Gastrocnemius medialis (tissue), 4 donors: Measurements from ENCODE around the gene FICD. TPM values are rescaled to one million over a fixed set of nuclear protein-coding genes. Genes with fewer than 3 reads are reported as not detected.
"Not testable (repeated sequence)": the region's sequence is repeated elsewhere in the genome, so short reads cannot be mapped to it uniquely, and the experiment has no call there.

Source experiments
- ATAC-seq, 2 donors: fragments of 150-250 bp; one replicate each; pipeline ENCODE4 v1.9.1; 2016
- DNase-seq, 2 donors: peaks; one replicate each; pipeline ENCODE4 v3.0.0-alpha.2; 2019
- H3K27ac ChIP-seq, 4 donors: fragments of 200-600 bp; sonication (generic); 1 replicate in 1 of 4; 2 replicates in 3 of 4; pipeline ENCODE4 v1.5.1; 2016 to 2018; ENCODE audit warnings: mild to moderate bottlenecking in 2 of 4, moderate library complexity in 1 of 4
- H3K27me3 ChIP-seq, 3 donors: fragments of 200-600 bp; sonication (generic) in 2 of 3; 1 replicate in 1 of 3; 2 replicates in 2 of 3; pipeline versions ENCODE4 v1.5.1 to v1.6.0; 2016 to 2019; ENCODE audit warnings: mild to moderate bottlenecking in 1 of 3, moderate library complexity in 1 of 3
- H3K36me3 ChIP-seq, 2 donors: fragments of 200-600 bp; sonication (generic) in 1 of 2; one replicate each; pipeline ENCODE4 v1.5.1; 2017 to 2018
- H3K4me1 ChIP-seq, 2 donors: fragments of 200-600 bp; sonication (generic) in 1 of 2; one replicate each; pipeline ENCODE4 v1.5.1; 2016 to 2017; ENCODE audit warnings: mild to moderate bottlenecking in 2 of 2
- H3K4me3 ChIP-seq, 4 donors: fragments of 200-600 bp; sonication (generic) in 3 of 4; 1 replicate in 1 of 4; 2 replicates in 3 of 4; pipeline ENCODE4 v1.5.1; 2016 to 2019; ENCODE audit warnings: mild to moderate bottlenecking in 2 of 4
- H3K9me3 ChIP-seq, 3 donors: fragments of 200-600 bp; sonication (generic) in 2 of 3; 1 replicate in 1 of 3; 2 replicates in 2 of 3; pipeline ENCODE4 v1.5.1; 2016 to 2019
- POLR2A ChIP-seq, 2 donors: fragments of 450-650 bp; IDR thresholded peaks; one replicate each; pipeline ENCODE4 v1.6.1; 2017; ENCODE audit warnings: antibody characterized with exemption in 2 of 2, mild to moderate bottlenecking in 2 of 2, moderate library complexity in 2 of 2
- in situ Hi-C, 4 donors: fragments of 200-750 bp; cut with MboI; loops; one replicate each; pipeline versions ENCODE4 v1.15.0 to v1.8.0; 2017; ENCODE audit warnings: low sequenced_read_pairs in 4 of 4
- intact Hi-C: fragments of 100-400 bp; cut with DNase I; formaldehyde crosslinking; loops from one replicate; pipeline ENCODE4 v1.15.1; 2023; ENCODE audit warnings: low total_unique reads
- total RNA-seq, 4 donors: library from RNA; depleted of rRNA; stranded (reverse); fragments of >200 nt; gene quantifications; one replicate each; pipeline versions ENCODE4 v1.1.0 to v1.2.3, GENCODE V29; 2016
- TF ChIP-seq, protein P1 (sequence below), 5 experiments: fragments of 450-650 bp in 3 of 5; fragments of 200-600 bp in 2 of 5; sonication (generic) in 2 of 5; IDR thresholded peaks in 4 of 5; conservative IDR thresholded peaks in 1 of 5; 1 replicate in 4 of 5; 2 replicates in 1 of 5; pipeline ENCODE4 v1.5.1; 2016 to 2019; ENCODE audit warnings: antibody characterized with exemption in 5 of 5, mild to moderate bottlenecking in 3 of 5, moderate library complexity in 3 of 5

Gene FICD
- total RNA-seq, 4 donors from 2014 or later = 3.1 to 4.6 (median 3.6) TPM

GRCh38 chr12:108484845-108485244, 30.2 kb upstream of the FICD start:
- intact Hi-C loops (no loop called here), in situ Hi-C loops (no loop called here)
- no peaks in the 10 kb centered on the region for H3K36me3 ChIP-seq
- DNase-seq = no peak
- H3K27ac ChIP-seq = no peak overlapping the region
- peaks cover 0 to 3% (median 0%) of the 10 kb centered on the region in 3 donors for H3K9me3 ChIP-seq
- no peaks in the 10 kb centered on the region for H3K4me1 ChIP-seq
- ATAC-seq = no peak
- peaks cover 0 to 5% (median 4%) of the 10 kb centered on the region in 3 donors for H3K27me3 ChIP-seq
- TF ChIP-seq POLR2A (IDR thresholded peaks at IDR 0.05) = no peak
- TF ChIP-seq, protein P1, sequence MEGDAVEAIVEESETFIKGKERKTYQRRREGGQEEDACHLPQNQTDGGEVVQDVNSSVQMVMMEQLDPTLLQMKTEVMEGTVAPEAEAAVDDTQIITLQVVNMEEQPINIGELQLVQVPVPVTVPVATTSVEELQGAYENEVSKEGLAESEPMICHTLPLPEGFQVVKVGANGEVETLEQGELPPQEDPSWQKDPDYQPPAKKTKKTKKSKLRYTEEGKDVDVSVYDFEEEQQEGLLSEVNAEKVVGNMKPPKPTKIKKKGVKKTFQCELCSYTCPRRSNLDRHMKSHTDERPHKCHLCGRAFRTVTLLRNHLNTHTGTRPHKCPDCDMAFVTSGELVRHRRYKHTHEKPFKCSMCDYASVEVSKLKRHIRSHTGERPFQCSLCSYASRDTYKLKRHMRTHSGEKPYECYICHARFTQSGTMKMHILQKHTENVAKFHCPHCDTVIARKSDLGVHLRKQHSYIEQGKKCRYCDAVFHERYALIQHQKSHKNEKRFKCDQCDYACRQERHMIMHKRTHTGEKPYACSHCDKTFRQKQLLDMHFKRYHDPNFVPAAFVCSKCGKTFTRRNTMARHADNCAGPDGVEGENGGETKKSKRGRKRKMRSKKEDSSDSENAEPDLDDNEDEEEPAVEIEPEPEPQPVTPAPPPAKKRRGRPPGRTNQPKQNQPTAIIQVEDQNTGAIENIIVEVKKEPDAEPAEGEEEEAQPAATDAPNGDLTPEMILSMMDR (IDR thresholded peaks at IDR 0.05 in 4 of 5, conservative IDR thresholded peaks at IDR 0.05 in 1 of 5) = no peak
- H3K4me3 ChIP-seq = no peak overlapping the region

DNA sequence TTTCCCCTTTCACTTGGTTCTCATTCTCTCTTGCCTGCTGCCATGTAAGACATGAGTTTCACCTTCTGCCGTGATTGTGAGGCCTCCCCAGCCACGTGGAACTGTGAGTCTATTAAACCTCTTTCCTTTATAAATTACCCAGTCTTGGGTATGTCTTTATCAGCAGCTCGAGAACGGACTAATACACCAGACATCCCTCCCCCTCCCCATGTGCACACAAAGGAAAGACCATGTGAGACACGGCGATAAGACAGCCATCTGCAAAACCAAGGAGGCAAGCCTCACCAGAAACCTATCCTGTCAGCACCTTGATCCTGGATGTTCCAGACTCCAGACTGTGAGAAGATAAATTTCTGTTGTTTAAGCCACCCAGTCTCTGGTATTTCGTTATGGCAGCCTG, 29.7 kb upstream of the FICD start:
- H3K36me3 ChIP-seq, intact Hi-C loops, ATAC-seq: not testable (repeated sequence)

GRCh38 chr12:108487029-108487428, 28.0 kb upstream of the FICD start:
- H3K9me3 ChIP-seq, DNase-seq, H3K27me3 ChIP-seq, H3K4me3 ChIP-seq, intact Hi-C loops, H3K4me1 ChIP-seq, in situ Hi-C loops, ATAC-seq, H3K27ac ChIP-seq, H3K36me3 ChIP-seq: not testable (repeated sequence)

More for the DNA sequence above, 29.7 kb upstream of the FICD start:
- DNase-seq, H3K4me1 ChIP-seq, in situ Hi-C loops, H3K4me3 ChIP-seq, H3K27me3 ChIP-seq, H3K9me3 ChIP-seq, H3K27ac ChIP-seq: not testable (repeated sequence)

- no peaks in the 10 kb centered on the region for H3K36me3 ChIP-seq
- in situ Hi-C loops = no loop called here
- TF ChIP-seq POLR2A (IDR thresholded peaks at IDR 0.05) = no peak
- TF ChIP-seq, protein P1 (IDR thresholded peaks at IDR 0.05 in 4 of 5, conservative IDR thresholded peaks at IDR 0.05 in 1 of 5) = no peak
Observed at GRCh38 chr12:108491256-108491655, 23.8 kb upstream of the FICD start.

GRCh38 chr12:108495054-108495453, 20.0 kb upstream of the FICD start:
- Histone ChIP-seq H3K36me3 (no peaks in the 10 kb centered on the region), H3K4me3 (no peak overlapping the region), H3K27me3 (peaks cover 0 to 4% (median 0%) of the 10 kb centered on the region in 3 donors), H3K9me3 (no peaks in the 10 kb centered on the region), H3K4me1 (no peaks in the 10 kb centered on the region), H3K27ac (no peak overlapping the region)
- in situ Hi-C loops (no loop called here), intact Hi-C loops (no loop called here)
- ATAC-seq (no peak), DNase-seq (no peak)
- no peak for TF ChIP-seq POLR2A (IDR thresholded peaks at IDR 0.05)
- TF ChIP-seq, protein P1 (IDR thresholded peaks at IDR 0.05 in 4 of 5, conservative IDR thresholded peaks at IDR 0.05 in 1 of 5) = peak in 2 of 5 experiments; percentile 10 to 40

More at GRCh38 chr12:108491256-108491655, 23.8 kb upstream of the FICD start:
- ATAC-seq (no peak), DNase-seq (no peak)
- peaks cover 0 to 5% (median 0%) of the 10 kb centered on the region in 3 donors for H3K27me3 ChIP-seq
- H3K4me1 ChIP-seq = no peaks in the 10 kb centered on the region
- no peak overlapping the region for H3K4me3 ChIP-seq
- H3K9me3 ChIP-seq = peaks cover 0 to 3% (median 0%) of the 10 kb centered on the region in 3 donors
- no peak overlapping the region for H3K27ac ChIP-seq
- intact Hi-C loops = no loop called here
